Skin of body (tissue), 2 donors: Measurements from ENCODE around the gene PLEKHS1. TPM values are rescaled to one million over a fixed set of nuclear protein-coding genes. Genes with fewer than 3 reads are reported as not detected.

ENCODE experiments used
- DNase-seq: peaks from one replicate; lab custom pipeline; 2025; lab: John Stamatoyannopoulos, UW
- total RNA-seq: library from RNA; depleted of rRNA; stranded (reverse); fragments of >200 nt; gene quantifications from one replicate; pipeline ENCODE4 v1.2.3, GENCODE V29; 2014

The PLEKHS1 gene
- total RNA-seq, result not detected

- DNase-seq, result no peak
Observed at GRCh38 chr10:113751181-113751732, at the start of gene PLEKHS1. Gene PLEKHS1, plus strand, starts transcription at chr10:113751682. Its CDS starts 3,596 bp downstream, at chr10:113755278.

GRCh38 chr10:113704637-113705343, 46.7 kb upstream of the PLEKHS1 start:
- DNase-seq, result peak; percentile 8

- no peak for DNase-seq
Observed at GRCh38 chr10:113705344-113705652, 46.2 kb upstream of the PLEKHS1 start.

- DNase-seq, result no peak
Observed at GRCh38 chr10:113706623-113707022, 44.9 kb upstream of the PLEKHS1 start.

- no peak for DNase-seq
Observed at GRCh38 chr10:113708640-113709039, 42.8 kb upstream of the PLEKHS1 start.

- no peak for DNase-seq
Observed at GRCh38 chr10:113709221-113709838, 42.2 kb upstream of the PLEKHS1 start.

GRCh38 chr10:113711142-113711541, 40.3 kb upstream of the PLEKHS1 start:
- no peak for DNase-seq

GRCh38 chr10:113712024-113712423, 39.5 kb upstream of the PLEKHS1 start:
- no peak for DNase-seq

GRCh38 chr10:113712755-113713639, 38.5 kb upstream of the PLEKHS1 start:
- DNase-seq, result no peak

- DNase-seq, result no peak
Observed at GRCh38 chr10:113713640-113713982, 37.9 kb upstream of the PLEKHS1 start.

GRCh38 chr10:113716109-113716910, 35.2 kb upstream of the PLEKHS1 start:
- DNase-seq, result no peak

- DNase-seq, result no peak
Observed at GRCh38 chr10:113718969-113719822, 32.3 kb upstream of the PLEKHS1 start.

GRCh38 chr10:113720386-113720785, 31.1 kb upstream of the PLEKHS1 start:
- no peak for DNase-seq

GRCh38 chr10:113732160-113732881, 19.2 kb upstream of the PLEKHS1 start:
- no peak for DNase-seq

GRCh38 chr10:113732966-113733365, 18.5 kb upstream of the PLEKHS1 start:
- DNase-seq, result no peak

GRCh38 chr10:113733635-113734034, 17.8 kb upstream of the PLEKHS1 start:
- DNase-seq, result no peak

GRCh38 chr10:113735913-113736312, 15.6 kb upstream of the PLEKHS1 start:
- no peak for DNase-seq

GRCh38 chr10:113736576-113736975, 14.9 kb upstream of the PLEKHS1 start:
- DNase-seq, result no peak

- no peak for DNase-seq
Observed at GRCh38 chr10:113739031-113739430, 12.5 kb upstream of the PLEKHS1 start.

- no peak for DNase-seq
Observed at GRCh38 chr10:113739577-113739976, 11.9 kb upstream of the PLEKHS1 start.
